Upper lobe of right lung (tissue), 1 donor: ENCODE measurements around the gene OASL. TPM values are rescaled to one million over a fixed set of nuclear protein-coding genes. Genes with fewer than 3 reads are reported as not detected.

ENCODE experiments used
- total RNA-seq: library from RNA; stranded (reverse); fragmentation: NEBNext Ultra II Directional; extraction: Animal tissue kit (Norgen Biotek cat#: 25700); gene quantifications from one replicate; pipeline ENCODE4 v1.2.1, GENCODE V29; 2021
- donor health status: DM: no; HTN: yes; CAD: no; lungs with severe emphysema.

The OASL gene
- total RNA-seq, 1 donor from 2014 or later: 12.7 TPM

Other genes starting within 250 kb of the OASL start
- gene SPPL3, start 134.9 kb downstream of the OASL start, total RNA-seq: 44.1 TPM
- gene HNF1A, start 60.7 kb downstream of the OASL start, total RNA-seq: not detected
- 15.5 TPM for gene C12orf43, start 22.8 kb downstream of the OASL start, total RNA-seq
- gene P2RX7, start 93.6 kb upstream of the OASL start, total RNA-seq: 20.1 TPM
- 55.8 TPM for gene P2RX4, start 170.9 kb upstream of the OASL start, total RNA-seq